Neural progenitor cell (in vitro differentiated cells): Measurements from ENCODE around the gene COL8A2.

Experiments
- EZH2 ChIP-seq: fragments of 200-600 bp; sonication (generic); IDR thresholded peaks from 2 replicates; pipeline ENCODE4 v1.6.1; 2017; ENCODE audit warnings: antibody characterized with exemption, mild to moderate bottlenecking, moderate library complexity
- EZH2phosphoT487 ChIP-seq: fragments of 200-600 bp; sonication (generic); IDR thresholded peaks from 2 replicates; pipeline ENCODE4 v1.6.1; 2017; ENCODE audit warnings: antibody characterized with exemption
- TF ChIP-seq, protein P1 (sequence below): fragments of 200-600 bp; sonication (generic); IDR thresholded peaks from 2 replicates; pipeline ENCODE4 v1.5.1; 2017; ENCODE audit warnings: antibody characterized with exemption, mild to moderate bottlenecking

DNA sequence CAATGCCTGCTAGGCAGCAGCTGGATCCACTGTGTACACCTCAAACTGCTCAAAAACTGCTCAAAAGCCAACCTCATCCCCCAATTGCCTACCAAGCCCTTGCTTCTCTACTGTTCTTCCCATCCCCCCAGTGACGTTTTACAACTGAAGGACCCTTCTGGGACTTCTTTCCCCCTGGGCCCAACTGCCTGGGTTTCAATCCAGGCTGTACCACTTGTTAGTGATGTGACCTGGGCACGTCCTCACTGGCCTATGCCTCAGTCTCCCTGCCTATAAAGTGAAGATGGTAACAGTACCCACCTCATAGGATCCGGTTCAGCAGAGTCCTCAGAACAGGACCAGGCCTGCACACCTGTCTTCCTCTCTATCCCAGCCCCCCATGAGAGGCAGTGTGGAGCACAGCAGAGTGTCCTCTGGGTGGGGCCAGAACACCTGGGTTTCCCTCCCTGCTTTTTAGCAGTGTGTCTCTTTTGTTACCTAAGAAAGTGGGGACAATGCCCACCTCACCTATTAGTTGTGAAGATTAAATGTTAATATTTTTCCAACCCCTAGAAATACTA, 43.0 kb downstream of the COL8A2 start:
- TF ChIP-seq, protein P1, sequence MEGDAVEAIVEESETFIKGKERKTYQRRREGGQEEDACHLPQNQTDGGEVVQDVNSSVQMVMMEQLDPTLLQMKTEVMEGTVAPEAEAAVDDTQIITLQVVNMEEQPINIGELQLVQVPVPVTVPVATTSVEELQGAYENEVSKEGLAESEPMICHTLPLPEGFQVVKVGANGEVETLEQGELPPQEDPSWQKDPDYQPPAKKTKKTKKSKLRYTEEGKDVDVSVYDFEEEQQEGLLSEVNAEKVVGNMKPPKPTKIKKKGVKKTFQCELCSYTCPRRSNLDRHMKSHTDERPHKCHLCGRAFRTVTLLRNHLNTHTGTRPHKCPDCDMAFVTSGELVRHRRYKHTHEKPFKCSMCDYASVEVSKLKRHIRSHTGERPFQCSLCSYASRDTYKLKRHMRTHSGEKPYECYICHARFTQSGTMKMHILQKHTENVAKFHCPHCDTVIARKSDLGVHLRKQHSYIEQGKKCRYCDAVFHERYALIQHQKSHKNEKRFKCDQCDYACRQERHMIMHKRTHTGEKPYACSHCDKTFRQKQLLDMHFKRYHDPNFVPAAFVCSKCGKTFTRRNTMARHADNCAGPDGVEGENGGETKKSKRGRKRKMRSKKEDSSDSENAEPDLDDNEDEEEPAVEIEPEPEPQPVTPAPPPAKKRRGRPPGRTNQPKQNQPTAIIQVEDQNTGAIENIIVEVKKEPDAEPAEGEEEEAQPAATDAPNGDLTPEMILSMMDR = no peak
- TF ChIP-seq EZH2 = no peak
- no peak for TF ChIP-seq EZH2phosphoT487
